ENCODE results near the gene PLEKHN1. TPM values are rescaled to one million over a fixed set of nuclear protein-coding genes. Genes with fewer than 3 reads are reported as not detected.

Gene PLEKHN1
- total RNA-seq, 2 donors from 2014 or later, result 0.59 TPM; not detected in 1

DNA sequence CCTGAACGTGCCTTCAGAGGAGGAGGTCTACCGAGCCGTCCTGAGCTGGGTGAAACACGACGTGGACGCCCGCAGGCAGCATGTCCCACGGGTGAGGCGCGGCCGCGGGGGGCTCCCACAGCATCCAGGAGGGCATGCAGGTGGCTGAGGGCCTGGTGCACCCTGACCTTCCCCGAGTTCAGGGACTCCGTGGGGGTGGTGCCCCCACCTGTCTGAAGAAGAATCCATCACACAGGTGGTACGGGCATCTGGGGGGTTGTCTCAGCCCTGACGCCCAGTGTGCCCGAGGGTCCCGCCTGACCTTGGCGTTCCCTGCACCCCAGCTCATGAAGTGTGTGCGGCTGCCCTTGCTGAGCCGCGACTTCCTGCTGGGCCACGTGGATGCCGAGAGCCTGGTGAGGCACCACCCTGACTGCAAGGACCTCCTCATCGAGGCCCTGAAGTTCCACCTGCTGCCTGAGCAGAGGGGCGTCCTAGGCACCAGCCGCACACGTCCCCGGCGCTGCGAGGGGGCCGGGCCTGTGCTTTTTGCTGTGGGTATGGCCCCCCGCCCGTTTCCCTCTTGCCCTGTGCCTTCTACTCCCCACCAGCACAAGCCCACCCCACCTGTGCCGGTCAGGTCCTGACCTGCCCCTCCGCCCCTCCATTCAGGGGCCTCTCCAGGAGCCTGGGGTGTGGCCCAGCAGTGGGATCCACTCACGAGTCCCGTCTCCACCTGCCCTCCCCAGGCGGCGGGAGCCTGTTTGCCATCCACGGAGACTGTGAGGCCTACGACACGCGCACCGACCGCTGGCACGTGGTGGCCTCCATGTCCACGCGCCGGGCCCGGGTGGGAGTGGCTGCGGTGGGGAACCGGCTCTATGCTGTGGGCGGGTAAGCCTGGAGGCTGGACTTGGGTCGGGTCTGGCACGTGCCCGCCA is 3.6 kb upstream of the PLEKHN1 start:
- no peak for DNase-seq (ENCODE audit: low spot score)
- TF ChIP-seq, protein P1, sequence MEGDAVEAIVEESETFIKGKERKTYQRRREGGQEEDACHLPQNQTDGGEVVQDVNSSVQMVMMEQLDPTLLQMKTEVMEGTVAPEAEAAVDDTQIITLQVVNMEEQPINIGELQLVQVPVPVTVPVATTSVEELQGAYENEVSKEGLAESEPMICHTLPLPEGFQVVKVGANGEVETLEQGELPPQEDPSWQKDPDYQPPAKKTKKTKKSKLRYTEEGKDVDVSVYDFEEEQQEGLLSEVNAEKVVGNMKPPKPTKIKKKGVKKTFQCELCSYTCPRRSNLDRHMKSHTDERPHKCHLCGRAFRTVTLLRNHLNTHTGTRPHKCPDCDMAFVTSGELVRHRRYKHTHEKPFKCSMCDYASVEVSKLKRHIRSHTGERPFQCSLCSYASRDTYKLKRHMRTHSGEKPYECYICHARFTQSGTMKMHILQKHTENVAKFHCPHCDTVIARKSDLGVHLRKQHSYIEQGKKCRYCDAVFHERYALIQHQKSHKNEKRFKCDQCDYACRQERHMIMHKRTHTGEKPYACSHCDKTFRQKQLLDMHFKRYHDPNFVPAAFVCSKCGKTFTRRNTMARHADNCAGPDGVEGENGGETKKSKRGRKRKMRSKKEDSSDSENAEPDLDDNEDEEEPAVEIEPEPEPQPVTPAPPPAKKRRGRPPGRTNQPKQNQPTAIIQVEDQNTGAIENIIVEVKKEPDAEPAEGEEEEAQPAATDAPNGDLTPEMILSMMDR (IDR thresholded peaks at IDR 0.05), result no peak
- Histone ChIP-seq H3K4me1 (peaks cover 0 to 46% of the 10 kb centered on the region in 2 donors), H3K36me3 (no peaks in the 10 kb centered on the region), H3K27me3 (no peaks in the 10 kb centered on the region), H3K27ac (no peak overlapping the region), H3K4me3 (no peak overlapping the region), H3K9me3 (no peaks in the 10 kb centered on the region)

DNA sequence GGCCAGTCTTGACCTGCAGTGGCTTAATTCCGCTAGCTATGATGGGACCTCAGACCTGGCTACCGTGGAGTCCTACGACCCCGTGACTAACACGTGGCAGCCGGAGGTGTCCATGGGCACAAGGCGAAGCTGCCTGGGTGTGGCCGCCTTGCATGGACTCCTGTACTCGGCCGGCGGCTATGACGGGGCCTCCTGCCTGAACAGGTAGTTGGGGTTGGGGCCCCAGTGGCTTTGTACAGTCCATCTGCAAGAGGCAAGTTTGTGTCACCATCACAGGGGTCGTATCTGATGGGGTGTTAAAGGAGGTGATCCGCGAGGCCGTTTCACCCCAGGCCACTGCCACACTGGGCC is 3.0 kb upstream of the PLEKHN1 start:
- Histone ChIP-seq H3K4me1 (peaks cover 0 to 40% of the 10 kb centered on the region in 2 donors), H3K27me3 (no peaks in the 10 kb centered on the region), H3K4me3 (no peak overlapping the region), H3K36me3 (no peaks in the 10 kb centered on the region), H3K27ac (no peak overlapping the region), H3K9me3 (no peaks in the 10 kb centered on the region)
- DNase-seq (ENCODE audit: low spot score), result no peak
- TF ChIP-seq, protein P1 (IDR thresholded peaks at IDR 0.05), result no peak

DNA sequence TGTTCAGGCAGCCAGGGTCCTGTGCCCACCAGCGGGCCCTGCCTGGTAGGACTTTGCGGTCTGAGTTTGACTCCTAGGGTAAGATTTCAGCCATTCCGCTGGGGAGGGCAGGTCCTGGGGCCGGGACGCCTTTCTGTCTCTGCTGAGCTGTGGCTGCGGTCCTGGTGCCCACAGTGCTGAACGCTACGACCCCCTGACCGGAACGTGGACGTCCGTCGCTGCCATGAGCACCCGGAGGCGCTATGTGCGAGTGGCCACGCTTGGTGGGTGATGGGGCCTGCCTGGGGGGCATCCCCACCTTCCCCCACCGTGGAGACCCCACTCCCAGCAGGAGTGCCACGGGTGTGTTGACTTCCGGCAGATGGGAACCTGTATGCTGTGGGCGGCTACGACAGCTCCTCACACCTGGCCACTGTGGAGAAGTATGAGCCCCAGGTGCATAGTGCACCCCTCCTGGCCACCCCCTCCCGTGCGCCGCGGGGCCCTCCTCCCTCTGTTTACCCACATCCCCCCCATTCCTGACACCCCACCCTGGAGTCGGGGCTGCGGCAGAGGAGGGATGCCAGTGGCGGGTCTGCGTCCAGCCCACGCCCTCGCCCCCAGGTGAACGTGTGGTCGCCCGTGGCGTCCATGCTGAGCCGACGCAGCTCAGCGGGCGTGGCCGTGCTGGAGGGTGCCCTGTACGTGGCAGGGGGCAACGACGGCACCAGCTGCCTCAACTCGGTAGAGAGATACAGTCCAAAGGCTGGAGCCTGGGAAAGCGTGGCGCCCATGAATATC is 2.3 kb upstream of the PLEKHN1 start:
- Histone ChIP-seq H3K4me1 (peaks cover 0 to 35% of the 10 kb centered on the region in 2 donors), H3K36me3 (no peaks in the 10 kb centered on the region), H3K4me3 (no peak overlapping the region), H3K27ac (no peak overlapping the region), H3K27me3 (no peaks in the 10 kb centered on the region), H3K9me3 (no peaks in the 10 kb centered on the region)
- TF ChIP-seq, protein P1 (IDR thresholded peaks at IDR 0.05), result no peak
- no peak for DNase-seq (ENCODE audit: low spot score)

DNA sequence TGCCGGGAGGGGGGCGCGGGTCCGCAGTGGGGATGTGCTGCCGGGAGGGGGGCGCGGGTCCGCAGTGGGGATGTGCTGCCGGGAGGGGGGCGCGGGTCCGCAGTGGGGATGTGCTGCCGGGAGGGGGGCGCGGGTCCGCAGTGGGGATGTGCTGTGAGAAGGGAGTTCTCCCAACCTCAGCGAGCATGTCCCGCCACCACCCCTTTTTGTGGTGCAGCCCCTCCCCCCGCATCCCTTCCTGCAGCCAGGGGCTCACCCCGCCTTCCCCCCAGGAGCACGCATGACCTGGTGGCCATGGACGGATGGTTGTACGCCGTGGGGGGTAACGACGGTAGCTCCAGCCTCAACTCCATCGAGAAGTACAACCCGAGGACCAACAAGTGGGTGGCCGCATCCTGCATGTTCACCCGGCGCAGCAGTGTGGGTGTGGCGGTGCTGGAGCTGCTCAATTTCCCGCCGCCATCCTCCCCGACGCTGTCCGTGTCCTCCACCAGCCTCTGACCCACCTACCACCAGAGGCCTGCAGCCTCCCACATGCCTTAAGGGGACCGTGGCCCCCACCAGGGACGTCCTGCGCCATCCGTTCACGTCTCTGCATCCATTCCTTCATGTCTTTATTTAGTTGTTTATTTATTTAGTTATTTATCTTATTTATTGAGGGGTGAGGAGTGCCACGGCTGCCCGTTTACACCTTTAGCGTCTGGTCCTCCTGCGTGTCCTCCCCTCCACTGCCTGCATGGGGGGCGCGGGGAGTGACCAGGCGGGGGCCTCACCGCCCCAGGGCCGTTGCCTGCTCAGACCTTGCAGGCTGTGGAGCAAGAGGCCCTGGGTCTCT is 1.4 kb upstream of the PLEKHN1 start:
- H3K9me3 ChIP-seq, result no peaks in the 10 kb centered on the region
- H3K4me3 ChIP-seq, result no peak overlapping the region
- H3K36me3 ChIP-seq, result no peaks in the 10 kb centered on the region
- H3K4me1 ChIP-seq, result peaks cover 0 to 29% of the 10 kb centered on the region in 2 donors
- no peak overlapping the region for H3K27ac ChIP-seq
- TF ChIP-seq, protein P1 (IDR thresholded peaks at IDR 0.05), result no peak
- no peak for DNase-seq (ENCODE audit: low spot score)
- no peaks in the 10 kb centered on the region for H3K27me3 ChIP-seq

DNA sequence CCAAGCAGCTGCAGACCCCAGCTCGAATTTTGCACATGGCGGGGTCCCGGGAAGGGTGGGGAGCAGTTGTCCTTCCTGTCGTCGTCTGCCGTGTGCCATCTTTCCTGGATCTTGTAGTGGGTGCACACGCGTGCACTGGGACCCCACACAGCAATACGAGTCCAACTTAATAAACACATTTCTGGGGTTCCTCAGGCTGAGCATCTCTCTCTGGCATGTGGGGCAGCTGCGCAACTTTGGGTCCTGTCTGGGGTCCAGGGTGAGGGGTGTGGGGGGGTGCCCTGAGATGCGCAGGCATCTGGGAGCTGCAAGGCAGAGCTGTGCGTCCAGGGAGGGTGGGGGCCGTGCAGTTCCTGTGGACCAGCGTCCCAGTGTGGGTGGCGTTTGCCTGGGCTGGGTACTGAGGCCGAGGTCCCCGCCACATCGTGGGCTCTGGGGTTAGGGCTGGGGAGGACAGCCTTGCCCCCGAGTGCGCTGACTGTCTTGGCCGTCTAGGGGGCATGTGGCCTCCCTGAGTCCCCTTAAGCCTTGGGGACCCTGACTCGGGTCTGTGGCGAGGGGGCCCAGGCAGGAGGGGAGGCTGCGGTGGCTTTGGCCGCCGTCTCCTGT is 652 bp upstream of the PLEKHN1 start:
- H3K27ac ChIP-seq, result no peak overlapping the region
- peaks cover under 1 to 6% of the 10 kb centered on the region in 2 donors for H3K27me3 ChIP-seq
- TF ChIP-seq, protein P1 (IDR thresholded peaks at IDR 0.05), result no peak
- H3K4me1 ChIP-seq, result peaks cover 0 to 24% of the 10 kb centered on the region in 2 donors
- no peaks in the 10 kb centered on the region for H3K9me3 ChIP-seq
- H3K36me3 ChIP-seq, result no peaks in the 10 kb centered on the region
- H3K4me3 ChIP-seq, result no peak overlapping the region
- DNase-seq (ENCODE audit: low spot score), result no peak
